Pancreas (tissue), 10 donors: ENCODE data around the gene INPP4B. TPM values are rescaled to one million over a fixed set of nuclear protein-coding genes. Genes with fewer than 3 reads are reported as not detected.

Experiments used
- ATAC-seq, 4 donors: fragments of 200-7000 bp; cut with Tn5 transposase; one replicate each; pipeline versions ENCODE4 v1.8.0 to v1.9.1; 2020; ENCODE audit warnings: mild to moderate bottlenecking in 4 of 4, moderate library complexity in 4 of 4
- DNase-seq, 6 donors: peaks; one replicate each; pipeline ENCODE4 v3.0.0-alpha.2; 2020
- FAIRE-seq: peaks from 2 replicates; lab custom pipeline; 2012; peaks lifted over from hg19 to GRCh38; lab: Jason Lieb, UNC
- H3K27ac ChIP-seq, 4 donors: fragments of 200-600 bp; sonication (generic); 1 replicate in 3 of 4; 2 replicates in 1 of 4; pipeline versions ENCODE4 v1.5.0 to v1.8.0; 2020
- H3K27me3 ChIP-seq, 4 donors: fragments of 200-600 bp; one replicate each; pipeline ENCODE4 v1.8.0; 2021
- H3K36me3 ChIP-seq, 3 donors: fragments of 200-600 bp; sonication (generic) in 1 of 3; one replicate each; pipeline versions ENCODE4 v1.5.0 to v1.8.0; 2020 to 2021
- H3K4me1 ChIP-seq, 3 donors: fragments of 200-600 bp; one replicate each; pipeline ENCODE4 v1.8.0; 2021
- H3K4me3 ChIP-seq, 4 donors: fragments of 200-600 bp; sonication (generic) in 2 of 4; one replicate each; pipeline versions ENCODE4 v1.5.0 to v1.8.0; 2020 to 2021
- H3K9me3 ChIP-seq, 4 donors: fragments of 200-600 bp; one replicate each; pipeline ENCODE4 v1.8.0; 2021
- CTCF ChIP-seq, 4 donors: fragments of 200-600 bp; sonication (generic) in 3 of 4; IDR thresholded peaks; one replicate each; pipeline versions ENCODE4 v1.5.0 to v1.8.0; 2021; ENCODE audit warnings: antibody characterized with exemption in 4 of 4
- WGBS, 2 donors: extraction: QIAGEN DNeasy Blood & Tissue Kit; methylation state at CpG; one replicate each; pipeline ENCODE4 v1.1.7; 2013; 5-methylcytosine and 5-hydroxymethylcytosine counted together
- intact Hi-C, 3 donors: fragments of 100-400 bp; cut with DNase I; formaldehyde crosslinking; loops; one replicate each; pipeline versions ENCODE4 v1.11.1 to v1.14.2; 2022
- polyA plus RNA-seq, 2 donors: library from polyadenylated mRNA; stranded (reverse); fragments of 200-250 nt; gene quantifications; one replicate each; pipeline ENCODE4 v1.2.3, GENCODE V29; 2013
- total RNA-seq, 6 donors: library from RNA; stranded (reverse); fragmentation: NEBNext Ultra II Directional in 4 of 6; extraction: Animal tissue kit (Norgen Biotek cat#: 25700) in 4 of 6; gene quantifications; one replicate each; pipeline versions ENCODE4 v1.2.1 to v1.2.4, GENCODE V29; 2021 to 2023
- donor health status: healthy with polysubstance abuse.
- donor health status: DM: no; HTN: no; CAD: no; lungs with moderate emphysema.
- donor health status: DM: no; HTN: no; CAD: no.
- donor health status: control.
- donor health status: control.
- donor health status: Bipolar disorder and iron deficiency.
- donor health status: DM: yes; HTN: yes; CAD: no.
- donor health status: DM: no; HTN: no; CAD: no.
- donor health status: DM: no; HTN: no; CAD: no.
- donor health status: DM: yes; HTN: yes; CAD: no.

INPP4B gene
- total and polyA plus RNA-seq, 8 donors = 1.2 to 12.9 (median 5.5) TPM

GRCh38 chr4:142226014-142226413 lies 620.1 kb downstream of the INPP4B start:
- Histone ChIP-seq H3K4me1 (no peaks in the 10 kb centered on the region), H3K9me3 (no peaks in the 10 kb centered on the region), H3K4me3 (no peak overlapping the region), H3K27ac (no peak overlapping the region), H3K27me3 (no peaks in the 10 kb centered on the region), H3K36me3 (no peaks in the 10 kb centered on the region)
- DNase-seq (no peak), FAIRE-seq (no peak), ATAC-seq (no peak)
- intact Hi-C loops = no loop called here
- TF ChIP-seq CTCF (IDR thresholded peaks at IDR 0.05) = no peak

GRCh38 chr4:142222127-142222526 lies 624.0 kb downstream of the INPP4B start:
- ATAC-seq (no peak), FAIRE-seq (no peak), DNase-seq (no peak)
- Histone ChIP-seq H3K4me1 (no peaks in the 10 kb centered on the region), H3K4me3 (no peak overlapping the region), H3K9me3 (no peaks in the 10 kb centered on the region), H3K27me3 (no peaks in the 10 kb centered on the region), H3K27ac (no peak overlapping the region), H3K36me3 (no peaks in the 10 kb centered on the region)
- TF ChIP-seq CTCF (IDR thresholded peaks at IDR 0.05) = no peak
- intact Hi-C loops = no loop called here

GRCh38 chr4:142218726-142219125 lies 627.4 kb downstream of the INPP4B start:
- intact Hi-C loops = no loop called here
- DNase-seq (no peak), FAIRE-seq (no peak), ATAC-seq (no peak)
- H3K4me1 ChIP-seq = no peaks in the 10 kb centered on the region
- no peak overlapping the region for H3K27ac ChIP-seq
- no peaks in the 10 kb centered on the region for H3K9me3 ChIP-seq
- H3K4me3 ChIP-seq = no peak overlapping the region
- H3K36me3 ChIP-seq = no peaks in the 10 kb centered on the region
- WGBS, 2 donors = 73 to 89% methylated on average over 1 of the region's 1 CpG
- no peaks in the 10 kb centered on the region for H3K27me3 ChIP-seq
- no peak for TF ChIP-seq CTCF (IDR thresholded peaks at IDR 0.05)

DNA sequence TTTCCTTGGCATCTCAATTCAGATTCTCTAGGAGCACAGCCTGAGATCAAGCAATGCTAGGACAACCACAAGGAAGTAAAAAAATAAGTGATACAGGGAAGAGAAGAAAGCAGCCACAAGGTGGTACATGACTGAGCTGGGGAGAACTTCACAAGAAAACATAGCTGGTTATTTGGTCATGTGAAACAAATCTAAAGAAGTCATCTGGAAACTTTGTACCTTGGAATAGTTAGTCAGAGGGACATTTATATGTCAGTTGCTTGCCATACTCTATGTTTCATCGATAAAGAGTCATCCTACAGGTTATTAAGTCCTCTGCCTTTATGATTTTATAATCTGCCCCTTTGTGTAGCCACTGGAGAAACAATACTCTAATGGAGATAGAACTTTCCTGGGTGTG lies 634.7 kb downstream of the INPP4B start:
- Histone ChIP-seq H3K9me3 (peaks cover 0 to 3% (median 0%) of the 10 kb centered on the region in 4 donors), H3K36me3 (no peaks in the 10 kb centered on the region), H3K4me1 (no peaks in the 10 kb centered on the region), H3K27ac (no peak overlapping the region), H3K4me3 (no peak overlapping the region), H3K27me3 (no peaks in the 10 kb centered on the region)
- FAIRE-seq (no peak), ATAC-seq (no peak), DNase-seq (no peak)
- intact Hi-C loops = no loop called here
- whole genome bisulfite sequencing, 2 donors = 89 to 95% methylated on average over 1 of the region's 1 CpG
- TF ChIP-seq CTCF (IDR thresholded peaks at IDR 0.05) = no peak

- ATAC-seq = peak in 3 of 4 donors; percentile 78 to 83 (median 81)
- no peaks in the 10 kb centered on the region for H3K4me1 ChIP-seq
- intact Hi-C loops = no loop called here
- H3K27ac ChIP-seq = no peak overlapping the region
- no peak for DNase-seq
- no peaks in the 10 kb centered on the region for H3K36me3 ChIP-seq
- no peak for TF ChIP-seq CTCF (IDR thresholded peaks at IDR 0.05)
- no peak for FAIRE-seq
- H3K9me3 ChIP-seq = peaks cover 0 to 3% (median 0%) of the 10 kb centered on the region in 4 donors
- no peak overlapping the region for H3K4me3 ChIP-seq
- H3K27me3 ChIP-seq = no peaks in the 10 kb centered on the region
Measured at GRCh38 chr4:142203505-142203904, 642.6 kb downstream of the INPP4B start.
